ENCODE data around the gene PWWP2B.

DNA sequence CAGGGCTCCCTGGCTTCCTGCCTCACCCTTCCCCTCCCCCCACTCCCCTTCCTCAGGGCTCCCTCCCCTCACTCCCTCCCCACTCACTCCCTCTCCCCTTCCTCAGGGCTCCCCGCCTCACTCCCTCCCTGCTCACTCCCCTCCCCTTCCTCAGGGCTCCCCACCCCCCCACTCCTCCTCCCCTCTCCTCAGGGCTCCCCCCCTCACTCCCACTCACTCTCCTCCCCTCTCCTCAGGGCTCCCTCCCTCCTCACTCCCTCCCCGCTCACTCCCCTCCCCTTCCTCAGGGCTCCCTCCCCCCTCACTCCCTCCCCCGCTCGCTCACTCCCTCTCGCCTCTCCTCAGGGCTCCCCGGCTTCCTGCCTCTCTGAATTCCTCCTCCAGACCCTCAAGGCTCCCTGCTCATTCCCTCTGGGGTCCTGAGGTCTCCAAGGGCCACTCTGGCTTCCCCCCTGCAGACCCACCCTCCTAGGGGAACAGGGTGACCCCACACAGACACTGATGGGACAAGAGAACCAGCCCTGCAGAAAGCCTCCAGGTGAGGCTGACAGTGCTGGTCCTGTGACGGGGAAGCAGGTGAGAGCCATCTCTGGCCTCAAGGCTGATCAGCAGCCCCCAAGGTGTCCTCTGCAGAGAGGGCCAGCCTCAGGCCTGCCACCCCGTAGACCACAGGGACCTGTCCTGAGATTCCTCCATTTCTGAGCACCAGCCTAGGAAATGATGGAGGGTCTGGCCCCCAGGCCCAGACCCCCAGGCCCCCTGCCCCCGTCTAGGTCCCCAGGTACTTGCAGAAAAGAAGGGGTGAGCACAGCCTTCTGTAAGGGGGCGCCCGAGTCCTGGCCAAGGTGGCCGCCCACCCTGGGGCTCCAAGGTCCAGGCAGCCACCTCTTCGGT lies 47.2 kb downstream of the PWWP2B start:
- TF ChIP-seq, protein P1, sequence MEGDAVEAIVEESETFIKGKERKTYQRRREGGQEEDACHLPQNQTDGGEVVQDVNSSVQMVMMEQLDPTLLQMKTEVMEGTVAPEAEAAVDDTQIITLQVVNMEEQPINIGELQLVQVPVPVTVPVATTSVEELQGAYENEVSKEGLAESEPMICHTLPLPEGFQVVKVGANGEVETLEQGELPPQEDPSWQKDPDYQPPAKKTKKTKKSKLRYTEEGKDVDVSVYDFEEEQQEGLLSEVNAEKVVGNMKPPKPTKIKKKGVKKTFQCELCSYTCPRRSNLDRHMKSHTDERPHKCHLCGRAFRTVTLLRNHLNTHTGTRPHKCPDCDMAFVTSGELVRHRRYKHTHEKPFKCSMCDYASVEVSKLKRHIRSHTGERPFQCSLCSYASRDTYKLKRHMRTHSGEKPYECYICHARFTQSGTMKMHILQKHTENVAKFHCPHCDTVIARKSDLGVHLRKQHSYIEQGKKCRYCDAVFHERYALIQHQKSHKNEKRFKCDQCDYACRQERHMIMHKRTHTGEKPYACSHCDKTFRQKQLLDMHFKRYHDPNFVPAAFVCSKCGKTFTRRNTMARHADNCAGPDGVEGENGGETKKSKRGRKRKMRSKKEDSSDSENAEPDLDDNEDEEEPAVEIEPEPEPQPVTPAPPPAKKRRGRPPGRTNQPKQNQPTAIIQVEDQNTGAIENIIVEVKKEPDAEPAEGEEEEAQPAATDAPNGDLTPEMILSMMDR (IDR thresholded peaks at IDR 0.05; ENCODE audit: low read depth, low read length, poor library complexity, severe bottlenecking) = no peak
- TF ChIP-seq EZH2phosphoT487 (IDR thresholded peaks at IDR 0.05; ENCODE audit: borderline replicate concordance, low read length) = no peak
